PFSK-1 (cell line): ENCODE results near the gene BTBD16.

Experiments
- POLR2AphosphoS5 ChIP-seq: IDR thresholded peaks from 2 replicates; pipeline ENCODE4 v1.6.1; 2012; ENCODE audit warnings: low read depth, mild to moderate bottlenecking, control low read depth, low read length, moderate library complexity
- TF ChIP-seq, protein P1 (sequence below), 2 experiments: IDR thresholded peaks; 2 replicates each; pipeline versions ENCODE4 v1.6.1 to v1.8.0; 2011 to 2012; ENCODE audit warnings: low read depth in 2 of 2, low read length in 2 of 2, control low read depth in 1 of 2, inconsistent platforms in 1 of 2, mild to moderate bottlenecking in 1 of 2, moderate library complexity in 1 of 2; ENCODE audit not compliant: insufficient read depth in 1 of 2

GRCh38 chr10:122255509-122256301, 15.4 kb upstream of the BTBD16 start:
- TF ChIP-seq, protein P1, sequence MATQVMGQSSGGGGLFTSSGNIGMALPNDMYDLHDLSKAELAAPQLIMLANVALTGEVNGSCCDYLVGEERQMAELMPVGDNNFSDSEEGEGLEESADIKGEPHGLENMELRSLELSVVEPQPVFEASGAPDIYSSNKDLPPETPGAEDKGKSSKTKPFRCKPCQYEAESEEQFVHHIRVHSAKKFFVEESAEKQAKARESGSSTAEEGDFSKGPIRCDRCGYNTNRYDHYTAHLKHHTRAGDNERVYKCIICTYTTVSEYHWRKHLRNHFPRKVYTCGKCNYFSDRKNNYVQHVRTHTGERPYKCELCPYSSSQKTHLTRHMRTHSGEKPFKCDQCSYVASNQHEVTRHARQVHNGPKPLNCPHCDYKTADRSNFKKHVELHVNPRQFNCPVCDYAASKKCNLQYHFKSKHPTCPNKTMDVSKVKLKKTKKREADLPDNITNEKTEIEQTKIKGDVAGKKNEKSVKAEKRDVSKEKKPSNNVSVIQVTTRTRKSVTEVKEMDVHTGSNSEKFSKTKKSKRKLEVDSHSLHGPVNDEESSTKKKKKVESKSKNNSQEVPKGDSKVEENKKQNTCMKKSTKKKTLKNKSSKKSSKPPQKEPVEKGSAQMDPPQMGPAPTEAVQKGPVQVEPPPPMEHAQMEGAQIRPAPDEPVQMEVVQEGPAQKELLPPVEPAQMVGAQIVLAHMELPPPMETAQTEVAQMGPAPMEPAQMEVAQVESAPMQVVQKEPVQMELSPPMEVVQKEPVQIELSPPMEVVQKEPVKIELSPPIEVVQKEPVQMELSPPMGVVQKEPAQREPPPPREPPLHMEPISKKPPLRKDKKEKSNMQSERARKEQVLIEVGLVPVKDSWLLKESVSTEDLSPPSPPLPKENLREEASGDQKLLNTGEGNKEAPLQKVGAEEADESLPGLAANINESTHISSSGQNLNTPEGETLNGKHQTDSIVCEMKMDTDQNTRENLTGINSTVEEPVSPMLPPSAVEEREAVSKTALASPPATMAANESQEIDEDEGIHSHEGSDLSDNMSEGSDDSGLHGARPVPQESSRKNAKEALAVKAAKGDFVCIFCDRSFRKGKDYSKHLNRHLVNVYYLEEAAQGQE (IDR thresholded peaks at IDR 0.05; ENCODE audit: insufficient read depth in 1 of 2, low read depth in 2 of 2, low read length in 2 of 2) = no peak
- TF ChIP-seq POLR2AphosphoS5 = no peak
